ENCODE results near the gene INTS11.

Gene INTS11

DNA sequence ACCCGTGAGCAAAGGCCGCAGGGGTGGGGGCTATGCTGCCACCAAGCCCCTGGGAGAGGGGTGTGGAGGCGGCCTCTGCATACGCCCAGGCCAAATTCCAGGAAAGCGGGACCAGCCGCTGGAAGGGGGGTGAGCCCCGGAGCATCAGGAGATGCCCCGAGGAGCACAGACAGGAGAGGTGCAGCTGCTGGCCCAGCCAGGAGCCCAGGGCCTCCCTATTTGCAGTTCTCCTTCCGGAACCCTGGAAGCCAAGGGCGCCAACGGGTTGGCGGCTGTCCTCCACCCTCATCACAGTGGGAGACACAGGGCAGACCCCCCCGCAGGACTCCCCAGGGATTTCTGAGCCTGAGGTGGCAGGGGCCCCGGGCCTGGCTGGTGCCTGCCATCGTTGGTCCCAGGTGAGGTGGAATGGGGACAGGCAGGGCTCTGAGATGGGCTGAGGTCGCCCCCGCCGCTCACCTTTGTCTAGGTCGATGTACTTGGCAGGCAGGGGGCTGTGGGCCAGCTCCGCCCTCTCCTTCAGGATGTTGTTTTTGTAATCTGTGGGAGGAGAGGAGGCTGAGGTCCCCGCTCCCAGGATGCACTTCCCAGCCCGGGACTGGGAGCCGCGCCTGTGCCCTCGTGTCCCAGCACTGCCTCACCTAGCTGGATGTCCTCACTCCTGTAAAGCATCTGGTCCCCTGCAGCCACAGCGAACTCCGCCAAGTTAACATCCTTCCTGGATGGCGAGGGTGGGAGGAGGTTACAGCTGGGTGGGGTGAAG lies 29.1 kb upstream of the INTS11 start (continued):
- TF ChIP-seq, protein P1, sequence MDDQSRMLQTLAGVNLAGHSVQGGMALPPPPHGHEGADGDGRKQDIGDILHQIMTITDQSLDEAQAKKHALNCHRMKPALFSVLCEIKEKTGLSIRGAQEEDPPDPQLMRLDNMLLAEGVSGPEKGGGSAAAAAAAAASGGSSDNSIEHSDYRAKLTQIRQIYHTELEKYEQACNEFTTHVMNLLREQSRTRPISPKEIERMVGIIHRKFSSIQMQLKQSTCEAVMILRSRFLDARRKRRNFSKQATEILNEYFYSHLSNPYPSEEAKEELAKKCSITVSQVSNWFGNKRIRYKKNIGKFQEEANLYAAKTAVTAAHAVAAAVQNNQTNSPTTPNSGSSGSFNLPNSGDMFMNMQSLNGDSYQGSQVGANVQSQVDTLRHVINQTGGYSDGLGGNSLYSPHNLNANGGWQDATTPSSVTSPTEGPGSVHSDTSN (CRISPR knock-in tag; IDR thresholded peaks at IDR 0.05) = no peak
- TF ChIP-seq ZBTB21 (tag by site-specific recombination; IDR thresholded peaks at IDR 0.05) (no peak), ZNF610 (tag by site-specific recombination; IDR thresholded peaks at IDR 0.05; ENCODE audit: borderline replicate concordance) (0 out of 2 replicates have a peak, but pooled peaks have one; percentile 30), ZNF132 (tag by site-specific recombination; IDR thresholded peaks at IDR 0.05; ENCODE audit: borderline replicate concordance) (no peak), ZBTB1 (tag by site-specific recombination; IDR thresholded peaks at IDR 0.05) (no peak), ZNF785 (tag by site-specific recombination; IDR thresholded peaks at IDR 0.05) (no peak), ZNF843 (tag by site-specific recombination; IDR thresholded peaks at IDR 0.05) (no peak), GFI1B (tag by site-specific recombination; IDR thresholded peaks at IDR 0.05) (no peak), SP3 (tag by site-specific recombination; IDR thresholded peaks at IDR 0.05) (no peak), ZNF423 (tag by site-specific recombination; IDR thresholded peaks at IDR 0.05) (peak; percentile 89), ZSCAN30 (tag by site-specific recombination; IDR thresholded peaks at IDR 0.05) (no peak), ZNF600 (tag by site-specific recombination; IDR thresholded peaks at IDR 0.05) (peak; percentile 67), ZNF155 (tag by site-specific recombination; IDR thresholded peaks at IDR 0.05) (no peak), ZNF366 (tag by site-specific recombination; conservative IDR thresholded peaks at IDR 0.05) (no peak), GLIS2 (tag by site-specific recombination; IDR thresholded peaks at IDR 0.05) (peak; percentile 82), ZNF335 (tag by site-specific recombination; conservative IDR thresholded peaks at IDR 0.05) (peak; percentile 85), ZXDB (tag by site-specific recombination; IDR thresholded peaks at IDR 0.05) (peak; percentile 49), ZNF629 (tag by site-specific recombination; IDR thresholded peaks at IDR 0.05) (peak; percentile 31; the same call in 1 of the 2 replicates), ZNF184 (tag by site-specific recombination; IDR thresholded peaks at IDR 0.05) (no peak), ZNF501 (tag by site-specific recombination; IDR thresholded peaks at IDR 0.05) (no peak), ZNF571 (tag by site-specific recombination; IDR thresholded peaks at IDR 0.05) (no peak), ZNF624 (tag by site-specific recombination; IDR thresholded peaks at IDR 0.05) (no peak), ZNF530 (tag by site-specific recombination; IDR thresholded peaks at IDR 0.05; ENCODE audit: low read depth) (no peak), ZNF670 (tag by site-specific recombination; IDR thresholded peaks at IDR 0.05; ENCODE audit: low read depth) (no peak), ZNF239 (tag by site-specific recombination; IDR thresholded peaks at IDR 0.05) (no peak), ZFP41 (tag by site-specific recombination; IDR thresholded peaks at IDR 0.05; ENCODE audit: borderline replicate concordance) (no peak), SP7 (tag by site-specific recombination; IDR thresholded peaks at IDR 0.05) (no peak; the same call in none of the 2 replicates), KLF8 (tag by site-specific recombination; IDR thresholded peaks at IDR 0.05) (peak; percentile 58; the same call in 1 of the 2 replicates), ZNF138 (tag by site-specific recombination; IDR thresholded peaks at IDR 0.05; ENCODE audit: borderline replicate concordance) (no peak), ZNF175 (tag by site-specific recombination; IDR thresholded peaks at IDR 0.05) (no peak), GLIS1 (tag by site-specific recombination; IDR thresholded peaks at IDR 0.05) (peak; percentile 97), ZNF473 (tag by site-specific recombination; IDR thresholded peaks at IDR 0.05) (no peak), ZBTB20 (tag by site-specific recombination; IDR thresholded peaks at IDR 0.05) (peak; percentile 81), ZNF214 (tag by site-specific recombination; IDR thresholded peaks at IDR 0.05; ENCODE audit: borderline replicate concordance) (no peak), ZNF48 (tag by site-specific recombination; IDR thresholded peaks at IDR 0.05) (no peak)
- TF ChIP-seq, protein P2, sequence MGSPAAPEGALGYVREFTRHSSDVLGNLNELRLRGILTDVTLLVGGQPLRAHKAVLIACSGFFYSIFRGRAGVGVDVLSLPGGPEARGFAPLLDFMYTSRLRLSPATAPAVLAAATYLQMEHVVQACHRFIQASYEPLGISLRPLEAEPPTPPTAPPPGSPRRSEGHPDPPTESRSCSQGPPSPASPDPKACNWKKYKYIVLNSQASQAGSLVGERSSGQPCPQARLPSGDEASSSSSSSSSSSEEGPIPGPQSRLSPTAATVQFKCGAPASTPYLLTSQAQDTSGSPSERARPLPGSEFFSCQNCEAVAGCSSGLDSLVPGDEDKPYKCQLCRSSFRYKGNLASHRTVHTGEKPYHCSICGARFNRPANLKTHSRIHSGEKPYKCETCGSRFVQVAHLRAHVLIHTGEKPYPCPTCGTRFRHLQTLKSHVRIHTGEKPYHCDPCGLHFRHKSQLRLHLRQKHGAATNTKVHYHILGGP (tag by site-specific recombination; IDR thresholded peaks at IDR 0.05) = no peak
- TF ChIP-seq, protein P3, sequence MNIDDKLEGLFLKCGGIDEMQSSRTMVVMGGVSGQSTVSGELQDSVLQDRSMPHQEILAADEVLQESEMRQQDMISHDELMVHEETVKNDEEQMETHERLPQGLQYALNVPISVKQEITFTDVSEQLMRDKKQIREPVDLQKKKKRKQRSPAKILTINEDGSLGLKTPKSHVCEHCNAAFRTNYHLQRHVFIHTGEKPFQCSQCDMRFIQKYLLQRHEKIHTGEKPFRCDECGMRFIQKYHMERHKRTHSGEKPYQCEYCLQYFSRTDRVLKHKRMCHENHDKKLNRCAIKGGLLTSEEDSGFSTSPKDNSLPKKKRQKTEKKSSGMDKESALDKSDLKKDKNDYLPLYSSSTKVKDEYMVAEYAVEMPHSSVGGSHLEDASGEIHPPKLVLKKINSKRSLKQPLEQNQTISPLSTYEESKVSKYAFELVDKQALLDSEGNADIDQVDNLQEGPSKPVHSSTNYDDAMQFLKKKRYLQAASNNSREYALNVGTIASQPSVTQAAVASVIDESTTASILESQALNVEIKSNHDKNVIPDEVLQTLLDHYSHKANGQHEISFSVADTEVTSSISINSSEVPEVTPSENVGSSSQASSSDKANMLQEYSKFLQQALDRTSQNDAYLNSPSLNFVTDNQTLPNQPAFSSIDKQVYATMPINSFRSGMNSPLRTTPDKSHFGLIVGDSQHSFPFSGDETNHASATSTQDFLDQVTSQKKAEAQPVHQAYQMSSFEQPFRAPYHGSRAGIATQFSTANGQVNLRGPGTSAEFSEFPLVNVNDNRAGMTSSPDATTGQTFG (tag by site-specific recombination; IDR thresholded peaks at IDR 0.05; ENCODE audit: borderline replicate concordance) = no peak

Data from HEK293 (cell line).